Hematopoietic multipotent progenitor cell treated with erythropoietin and hydrocortisone succinate and interleukin-3 and kit ligand, for 6 days (in vitro differentiated cells): Measurements from ENCODE around the gene AQP5.

ENCODE experiments used
- DNase-seq: peaks from one replicate; pipeline ENCODE4 v3.0.0-alpha.2; 2015

AQP5 gene

GRCh38 chr12:49932533-49933130, 29.0 kb upstream of the AQP5 start:
- no peak for DNase-seq

DNA sequence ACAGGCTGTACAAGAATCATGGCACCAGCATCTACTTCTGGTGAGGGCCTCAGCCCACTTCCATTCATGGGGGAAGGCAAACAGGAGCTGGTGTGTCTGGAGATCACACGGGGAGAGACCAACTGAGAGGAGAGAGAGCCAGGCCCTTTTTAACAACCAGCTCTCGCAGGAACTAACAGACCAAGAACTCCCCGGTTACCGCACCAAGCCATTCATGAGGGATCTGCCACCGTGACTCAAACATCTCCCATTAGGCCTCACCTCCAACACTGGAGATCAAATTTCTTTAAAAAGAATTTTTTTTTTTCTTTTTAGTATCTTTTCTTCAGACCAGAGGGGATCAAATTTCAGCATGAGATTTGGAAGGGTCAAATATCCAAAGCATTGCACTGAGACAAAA, 27.9 kb upstream of the AQP5 start:
- no peak for DNase-seq

- DNase-seq, result no peak
These were observed 27.2 kb upstream of the AQP5 start for GRCh38 chr12:49934505-49934904.

DNA sequence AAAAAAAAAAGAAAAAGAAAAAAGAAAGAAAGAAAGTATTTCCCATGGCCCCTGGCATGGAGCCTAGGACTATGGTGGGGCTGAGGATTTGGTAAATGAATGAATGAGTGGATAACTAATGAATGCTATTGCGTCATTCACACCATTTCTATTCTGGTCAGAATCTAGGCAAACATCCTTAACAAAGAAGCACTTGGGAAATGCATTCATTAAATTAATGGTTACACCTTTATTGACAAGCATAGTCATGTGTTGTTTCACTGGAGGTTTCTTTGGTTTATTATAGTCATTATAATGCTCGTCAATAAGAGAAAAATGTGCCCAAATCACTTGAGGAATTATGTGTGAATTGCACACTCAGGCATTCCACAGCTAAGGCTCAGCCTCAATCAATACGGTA, 24.7 kb upstream of the AQP5 start:
- DNase-seq, result no peak

DNA sequence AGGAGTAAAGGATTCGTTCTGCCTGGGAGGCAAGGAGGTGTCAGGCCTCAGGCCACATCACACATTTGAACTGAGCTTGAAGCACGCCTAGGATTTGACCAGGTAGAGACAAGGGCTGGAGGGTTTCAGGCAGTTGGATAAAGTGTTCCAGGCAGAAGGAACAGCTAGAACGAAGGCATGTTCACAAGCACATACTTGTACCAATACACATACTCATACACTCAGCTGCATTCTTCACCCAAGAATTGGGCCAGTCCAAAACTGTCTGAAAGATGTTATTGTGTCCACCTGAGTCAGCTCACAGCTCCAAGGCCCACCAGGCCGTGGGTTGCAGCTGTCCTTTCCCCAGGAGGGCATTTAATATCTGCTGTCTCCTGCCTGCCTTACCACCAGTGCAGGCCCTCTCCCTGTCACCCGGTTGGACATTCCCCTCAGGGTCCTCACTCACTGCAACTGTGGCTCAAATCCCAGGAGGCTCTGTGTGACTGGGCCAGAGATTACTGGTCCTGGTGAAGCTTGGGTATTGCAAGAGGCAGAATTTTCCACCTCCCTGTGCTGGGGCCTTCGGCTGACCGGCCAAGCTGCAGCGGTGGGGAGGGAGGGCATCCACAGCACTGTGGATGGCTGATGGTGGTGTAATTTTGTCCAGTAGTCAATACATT, 23.9 kb upstream of the AQP5 start:
- DNase-seq, result no peak

DNA sequence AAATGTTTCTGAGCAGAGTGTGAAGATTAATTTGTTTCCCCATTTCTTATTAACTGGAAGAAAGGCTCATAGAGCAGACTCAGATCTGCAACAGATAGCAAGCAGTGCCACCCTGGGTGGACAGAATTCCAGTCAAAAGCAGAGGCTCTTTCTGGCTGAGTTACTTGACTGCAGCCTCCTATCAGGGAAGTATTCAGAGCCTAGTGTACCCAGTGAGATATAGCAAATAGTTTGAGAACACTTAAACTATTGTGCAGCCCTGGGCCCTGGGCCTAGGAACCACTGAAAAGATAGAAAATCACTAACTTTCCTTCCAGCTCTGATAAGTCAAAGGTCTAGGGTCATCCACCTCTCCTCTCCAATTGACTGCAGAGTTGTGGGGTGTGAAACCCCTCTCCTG, 22.4 kb upstream of the AQP5 start:
- no peak for DNase-seq

DNA sequence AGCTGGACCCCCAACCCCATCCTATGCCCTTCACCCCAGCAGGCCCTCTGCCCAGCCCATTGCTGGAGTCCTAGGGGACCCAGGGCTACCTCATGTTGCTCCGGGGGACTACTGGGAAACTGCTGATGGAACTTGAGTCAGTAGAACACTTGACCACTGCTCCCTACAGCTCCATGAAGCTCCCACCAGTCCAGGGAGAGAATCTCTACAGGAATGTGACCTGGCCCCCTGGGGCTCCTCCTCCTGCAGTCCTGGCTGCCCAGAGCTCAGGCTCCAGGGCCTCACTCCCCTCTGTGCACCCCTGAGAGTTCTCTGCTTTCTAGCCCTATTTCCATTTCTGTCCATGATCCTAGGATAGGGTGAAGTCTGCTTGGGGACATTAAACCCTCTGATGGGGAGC, 22.0 kb upstream of the AQP5 start:
- no peak for DNase-seq

GRCh38 chr12:49941556-49942511, 19.8 kb upstream of the AQP5 start:
- DNase-seq, result no peak

DNA sequence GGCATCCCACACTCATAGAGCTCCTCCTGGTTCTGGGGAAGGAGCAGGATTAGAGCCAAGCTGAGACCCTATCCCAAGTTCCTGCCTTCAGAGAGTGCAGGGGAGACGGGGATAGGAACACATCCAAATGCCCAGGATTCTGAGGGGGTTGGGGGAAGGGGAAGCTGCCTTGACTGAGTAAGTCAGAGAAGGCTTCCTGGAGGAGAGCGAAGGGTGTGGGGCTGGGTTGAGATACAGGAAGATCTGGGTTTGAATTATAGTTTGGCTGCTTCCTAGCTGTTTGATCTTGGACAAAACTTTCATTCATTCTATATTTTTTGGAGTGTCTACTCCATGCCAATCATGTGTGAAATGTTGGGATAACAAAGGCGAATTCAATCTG, 19.2 kb upstream of the AQP5 start:
- no peak for DNase-seq

DNA sequence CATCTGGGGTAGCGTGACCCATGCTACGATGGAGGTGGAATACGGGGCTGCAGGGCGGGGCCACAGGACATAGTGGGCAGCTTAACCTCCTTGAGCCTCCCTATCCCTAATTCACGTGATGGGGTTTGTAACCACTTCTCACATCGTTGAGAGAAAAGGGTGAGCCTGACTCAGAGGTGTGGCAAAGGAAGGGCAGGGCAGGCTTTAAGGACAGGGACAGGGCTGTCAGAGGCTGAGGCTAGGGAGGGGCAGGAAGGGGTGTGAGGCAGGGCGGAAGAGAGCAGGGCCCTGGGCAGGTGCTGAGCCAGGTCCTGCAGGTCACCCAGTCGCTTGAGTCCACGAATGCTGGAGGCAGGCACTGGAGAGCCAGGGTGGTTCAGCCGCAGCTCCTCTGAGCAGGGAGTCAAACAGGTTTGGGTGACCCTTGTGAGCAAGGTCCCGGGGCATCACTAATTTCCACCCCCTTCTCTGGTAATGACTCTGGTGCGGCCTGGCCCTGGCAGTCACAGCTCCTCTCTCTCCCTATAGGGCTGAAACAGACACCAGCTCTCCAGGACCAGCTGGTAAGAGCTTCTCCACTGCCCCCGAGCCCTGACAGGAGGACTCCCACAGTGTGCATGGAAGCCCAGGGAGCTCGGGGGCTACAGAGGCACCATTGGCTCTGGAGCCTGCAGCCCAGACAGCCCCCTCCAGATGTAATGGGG, 18.6 kb upstream of the AQP5 start:
- no peak for DNase-seq

DNA sequence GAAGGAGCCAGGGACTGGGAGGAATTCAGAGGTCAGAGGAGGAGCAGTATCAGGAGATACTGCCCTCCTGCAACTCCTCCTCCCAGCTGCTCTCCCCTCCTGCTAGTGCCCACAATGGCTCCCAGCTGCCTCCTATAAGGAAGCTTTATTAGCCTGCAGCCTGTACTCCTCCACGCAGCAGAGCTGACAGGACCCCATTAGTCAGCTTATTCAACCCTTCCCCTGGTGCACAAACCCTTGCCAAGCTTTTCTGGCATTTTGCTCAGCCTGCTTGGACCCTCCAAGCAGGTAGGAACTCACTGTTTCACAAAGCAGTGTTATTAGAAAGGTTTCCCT, 18.1 kb upstream of the AQP5 start:
- DNase-seq, result no peak

- no peak for DNase-seq
These were observed 17.6 kb upstream of the AQP5 start for GRCh38 chr12:49944046-49944445.

DNA sequence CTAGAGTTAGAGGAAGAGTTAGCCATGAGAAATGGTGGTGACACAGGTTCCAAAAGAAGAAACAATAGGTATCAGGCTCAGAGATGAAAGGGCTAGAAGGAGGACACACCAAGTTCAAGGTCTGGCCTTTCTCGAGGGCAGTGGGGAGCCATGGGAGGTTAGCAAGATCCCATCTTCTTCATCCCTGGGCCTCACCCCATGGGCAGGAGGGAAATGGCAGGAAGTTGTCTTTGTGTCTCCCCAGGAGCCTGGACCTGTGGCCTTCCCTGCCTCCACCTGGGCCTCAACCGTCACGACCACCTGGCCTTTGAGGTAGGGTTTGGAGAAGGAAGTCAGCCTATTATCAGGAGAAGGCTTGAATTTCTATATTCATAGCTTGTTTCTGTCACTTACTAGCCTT, 17.0 kb upstream of the AQP5 start:
- no peak for DNase-seq

DNA sequence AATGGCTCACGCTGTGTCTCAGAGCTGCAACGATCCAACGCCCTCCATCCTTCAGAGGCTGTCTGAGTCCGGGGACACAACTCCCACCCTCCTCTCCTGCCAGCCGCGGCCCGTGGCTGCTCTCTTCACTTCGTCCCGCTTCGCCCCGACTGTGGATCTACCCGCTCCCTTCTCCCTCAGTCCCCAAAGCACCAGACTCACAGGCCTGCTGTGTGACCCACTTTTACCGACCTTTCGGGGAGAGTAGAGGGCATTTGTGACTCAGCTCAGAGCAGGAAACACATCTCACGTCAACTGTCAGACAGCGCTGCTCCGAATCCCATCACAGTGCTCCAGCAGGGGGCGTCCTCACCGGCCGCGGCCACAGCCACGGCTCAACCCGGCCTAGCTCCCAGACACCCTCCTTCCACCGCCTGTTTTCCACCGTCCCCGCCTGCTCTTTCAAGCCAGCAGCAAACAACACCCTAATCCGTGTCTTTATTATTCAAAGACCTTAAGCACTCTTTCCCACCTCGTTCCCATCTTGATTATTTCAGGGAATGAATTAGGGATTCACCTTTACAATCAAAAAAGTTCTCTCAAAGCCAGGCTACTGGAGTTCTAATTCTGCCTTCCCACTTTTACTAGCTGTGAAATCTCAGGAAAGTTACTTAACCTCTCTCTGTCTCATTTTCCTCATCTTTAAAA, 16.1 kb upstream of the AQP5 start:
- peak; percentile 88 for DNase-seq

- DNase-seq, result no peak
These were observed 15.6 kb upstream of the AQP5 start for GRCh38 chr12:49946086-49946485.

DNA sequence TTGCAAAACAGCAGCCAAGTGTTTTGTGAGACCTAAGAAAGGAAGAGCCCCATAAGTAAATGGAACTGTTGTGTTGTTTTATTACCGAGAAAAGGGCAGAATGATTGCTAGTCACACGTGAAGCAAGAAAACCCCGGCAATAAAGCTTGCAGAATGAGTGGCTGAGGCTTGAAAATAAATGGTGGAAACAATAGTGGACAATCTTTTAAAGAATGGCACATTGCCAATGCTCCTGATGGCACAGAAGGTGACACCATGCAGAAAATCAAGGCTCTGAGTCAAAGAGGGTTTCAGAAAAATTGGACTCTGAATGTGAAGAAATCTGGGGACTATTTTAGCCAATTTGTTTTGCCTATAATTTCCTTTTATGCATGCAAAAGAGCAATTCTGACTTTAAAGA, 15.2 kb upstream of the AQP5 start:
- no peak for DNase-seq

DNA sequence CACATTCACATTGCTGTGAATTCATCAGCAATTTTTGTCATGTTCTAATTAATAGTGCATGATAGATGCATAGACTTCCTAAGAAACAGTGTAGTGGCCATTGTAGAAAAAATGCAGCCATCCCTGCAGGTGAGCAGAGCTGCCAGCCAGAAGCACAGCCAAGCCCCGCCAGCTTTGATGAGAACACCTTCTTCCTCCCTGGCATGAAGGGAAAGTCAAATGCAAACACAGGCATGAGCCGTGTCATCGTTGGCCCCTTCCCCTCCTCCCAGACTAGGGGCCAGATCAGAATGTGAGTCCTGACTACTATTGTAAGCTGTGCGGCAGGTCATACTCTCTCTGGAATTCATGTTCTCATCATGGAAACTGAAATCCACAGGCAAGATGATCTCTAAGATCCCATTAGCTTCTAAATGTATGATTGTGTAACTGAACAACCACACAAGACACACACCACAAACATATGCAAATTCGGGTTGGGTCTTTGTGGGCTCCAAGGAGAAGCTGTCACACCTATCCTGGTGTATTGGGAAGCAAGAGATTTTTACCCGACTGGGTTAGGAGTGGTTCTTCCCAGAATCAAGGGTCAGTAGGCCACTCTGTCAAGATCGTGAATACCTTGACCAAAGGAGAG, 14.0 kb upstream of the AQP5 start:
- DNase-seq, result no peak

GRCh38 chr12:49948866-49949845, 12.5 kb upstream of the AQP5 start:
- no peak for DNase-seq

DNA sequence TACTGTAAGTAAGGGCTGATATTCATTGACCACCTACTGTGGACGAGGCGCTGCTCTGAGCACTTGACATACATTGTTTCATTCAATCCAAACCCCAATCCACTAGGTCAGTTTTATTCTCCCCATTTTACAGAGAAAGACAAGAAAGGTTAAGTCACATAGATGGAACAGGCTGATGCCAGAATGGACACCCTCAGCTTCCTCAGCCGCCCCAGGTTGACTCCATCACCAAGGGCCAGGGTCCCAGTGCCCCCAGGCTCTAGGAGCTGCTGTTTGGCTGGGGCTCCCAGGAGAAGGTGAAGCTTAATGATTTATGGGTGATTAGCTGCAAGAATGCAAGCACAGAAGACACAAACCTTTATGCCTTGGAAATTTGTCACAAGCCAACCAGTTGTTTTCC, 11.8 kb upstream of the AQP5 start:
- DNase-seq, result no peak

- no peak for DNase-seq
These were observed 11.1 kb upstream of the AQP5 start, which contains the start of gene AQP2 for GRCh38 chr12:49950273-49951251. AQP2 (plus strand) TSS chr12:49950737; CDS start chr12:49950831, 94 bp downstream.
